Measurements from ENCODE around the gene G6PC1. TPM values are rescaled to one million over a fixed set of nuclear protein-coding genes. Genes with fewer than 3 reads are reported as not detected.

G6PC1 gene
- total RNA-seq (2022; extraction: Qiagen RNA extraction; ENCODE audit: low read depth), result not detected in 5 replicates

DNA sequence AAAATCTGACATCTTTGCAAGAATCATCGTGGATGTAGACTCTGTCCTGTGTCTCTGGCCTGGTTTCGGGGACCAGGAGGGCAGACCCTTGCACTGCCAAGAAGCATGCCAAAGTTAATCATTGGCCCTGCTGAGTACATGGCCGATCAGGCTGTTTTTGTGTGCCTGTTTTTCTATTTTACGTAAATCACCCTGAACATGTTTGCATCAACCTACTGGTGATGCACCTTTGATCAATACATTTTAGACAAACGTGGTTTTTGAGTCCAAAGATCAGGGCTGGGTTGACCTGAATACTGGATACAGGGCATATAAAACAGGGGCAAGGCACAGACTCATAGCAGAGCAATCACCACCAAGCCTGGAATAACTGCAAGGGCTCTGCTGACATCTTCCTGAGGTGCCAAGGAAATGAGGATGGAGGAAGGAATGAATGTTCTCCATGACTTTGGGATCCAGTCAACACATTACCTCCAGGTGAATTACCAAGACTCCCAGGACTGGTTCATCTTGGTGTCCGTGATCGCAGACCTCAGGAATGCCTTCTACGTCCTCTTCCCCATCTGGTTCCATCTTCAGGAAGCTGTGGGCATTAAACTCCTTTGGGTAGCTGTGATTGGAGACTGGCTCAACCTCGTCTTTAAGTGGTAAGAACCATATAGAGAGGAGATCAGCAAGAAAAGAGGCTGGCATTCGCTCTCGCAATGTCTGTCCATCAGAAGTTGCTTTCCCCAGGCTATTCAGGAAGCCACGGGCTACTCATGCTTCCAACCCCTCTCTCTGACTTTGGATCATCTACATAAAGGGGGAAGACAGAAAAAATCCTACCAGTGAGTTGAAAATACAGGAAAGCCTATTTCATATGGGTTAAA is at the start of gene G6PC1:
TSS of gene G6PC1 (plus strand) at position 340 of the 872 bp plus-strand sequence. CDS start at position 418, 78 bp downstream.

DNA sequence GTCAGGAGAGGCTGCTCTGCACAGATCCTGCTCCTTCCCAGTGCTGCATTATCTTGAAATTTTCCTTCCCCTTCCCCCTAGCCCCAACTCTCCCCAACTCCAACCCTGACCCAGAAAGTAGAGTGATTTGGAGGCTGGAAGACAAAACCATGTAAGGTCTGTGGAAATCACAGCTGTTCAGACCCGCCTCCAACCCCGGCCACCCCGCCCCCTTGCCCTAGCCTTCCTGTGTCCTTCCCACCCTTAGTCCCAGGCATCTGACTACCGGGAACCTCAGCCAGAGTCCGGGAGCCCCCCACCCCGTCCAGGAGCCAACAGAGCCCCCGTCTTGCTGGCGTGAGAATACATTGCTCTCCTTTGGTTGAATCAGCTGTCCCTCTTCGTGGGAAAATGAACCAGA is 49.6 kb upstream of the G6PC1 start, which contains the start of gene AOC3:
TSS of gene AOC3 (plus strand) at position 246 of the 400 bp plus-strand sequence. CDS start at position 391, 145 bp downstream.

Other genes starting within 250 kb of the G6PC1 start
- gene TUBG2, start 241.5 kb upstream of the G6PC1 start, total RNA-seq (2022; extraction: Qiagen RNA extraction; ENCODE audit: low read depth), result 21.3 to 26.6 TPM (median 23.8 TPM) in 5 replicates
- gene PLEKHH3, start 223.8 kb upstream of the G6PC1 start, total RNA-seq (2022; extraction: Qiagen RNA extraction; ENCODE audit: low read depth), result 11.4 to 20.4 TPM (median 18.3 TPM) in 5 replicates
- 0.30 to 0.63 TPM (median 0.37 TPM) in 5 replicates for gene CCR10, start 219.0 kb upstream of the G6PC1 start, total RNA-seq (2022; extraction: Qiagen RNA extraction; ENCODE audit: low read depth)
- 5.1 to 6.9 TPM (median 5.5 TPM) in 5 replicates for gene CNTNAP1, start 218.3 kb upstream of the G6PC1 start, total RNA-seq (2022; extraction: Qiagen RNA extraction; ENCODE audit: low read depth)
- 8.1 to 12.6 TPM (median 11.6 TPM) in 5 replicates for gene EZH1, start 155.8 kb upstream of the G6PC1 start, total RNA-seq (2022; extraction: Qiagen RNA extraction; ENCODE audit: low read depth)
- gene RAMP2, start 139.6 kb upstream of the G6PC1 start, total RNA-seq (2022; extraction: Qiagen RNA extraction; ENCODE audit: low read depth), result 0.65 to 1.3 TPM (median 0.99 TPM) in 5 replicates
- gene VPS25, start 127.3 kb upstream of the G6PC1 start, total RNA-seq (2022; extraction: Qiagen RNA extraction; ENCODE audit: low read depth), result 126 to 132 TPM (median 128 TPM) in 5 replicates
- 0.92 to 2.0 TPM (median 1.3 TPM) in 5 replicates for gene WNK4, start 120.2 kb upstream of the G6PC1 start, total RNA-seq (2022; extraction: Qiagen RNA extraction; ENCODE audit: low read depth)
- 118 to 141 TPM (median 138 TPM) in 5 replicates for gene COA3, start 102.1 kb upstream of the G6PC1 start, total RNA-seq (2022; extraction: Qiagen RNA extraction; ENCODE audit: low read depth)
- 0.08 to 0.27 TPM (median 0.25 TPM) in 3 of 5 replicates, not detected in the others for gene CNTD1, start 101.9 kb upstream of the G6PC1 start, total RNA-seq (2022; extraction: Qiagen RNA extraction; ENCODE audit: low read depth)
- 76.8 to 105 TPM (median 80.9 TPM) in 5 replicates for gene BECN1, start 76.5 kb upstream of the G6PC1 start, total RNA-seq (2022; extraction: Qiagen RNA extraction; ENCODE audit: low read depth)
- 225 to 304 TPM (median 243 TPM) in 5 replicates for gene PSME3, start 67.4 kb upstream of the G6PC1 start, total RNA-seq (2022; extraction: Qiagen RNA extraction; ENCODE audit: low read depth)
- 1.4 to 3.0 TPM (median 2.0 TPM) in 5 replicates for gene AOC2, start 56.2 kb upstream of the G6PC1 start, total RNA-seq (2022; extraction: Qiagen RNA extraction; ENCODE audit: low read depth)
- gene AOC3, start 49.6 kb upstream of the G6PC1 start, total RNA-seq (2022; extraction: Qiagen RNA extraction; ENCODE audit: low read depth), result 0.97 to 2.1 TPM (median 1.0 TPM) in 5 replicates
- gene AARSD1, start 63.7 kb downstream of the G6PC1 start, total RNA-seq (2022; extraction: Qiagen RNA extraction; ENCODE audit: low read depth), result 51.5 to 58.5 TPM (median 55.3 TPM) in 5 replicates
- 0.55 to 0.99 TPM (median 0.84 TPM) in 5 replicates for gene PTGES3L, start 79.3 kb downstream of the G6PC1 start, total RNA-seq (2022; extraction: Qiagen RNA extraction; ENCODE audit: low read depth)
- gene RUNDC1, start 79.8 kb downstream of the G6PC1 start, total RNA-seq (2022; extraction: Qiagen RNA extraction; ENCODE audit: low read depth), result 19.6 to 21.7 TPM (median 20.3 TPM) in 5 replicates
- 2,853 to 3,460 TPM (median 3,163 TPM) in 5 replicates for gene RPL27, start 97.6 kb downstream of the G6PC1 start, total RNA-seq (2022; extraction: Qiagen RNA extraction; ENCODE audit: low read depth)
- 17.3 to 19.5 TPM (median 17.9 TPM) in 5 replicates for gene IFI35, start 106.0 kb downstream of the G6PC1 start, total RNA-seq (2022; extraction: Qiagen RNA extraction; ENCODE audit: low read depth)
- 202 to 235 TPM (median 227 TPM) in 5 replicates for gene VAT1, start 121.6 kb downstream of the G6PC1 start, total RNA-seq (2022; extraction: Qiagen RNA extraction; ENCODE audit: low read depth)
- 0.13 to 0.24 TPM (median 0.15 TPM) in 5 replicates for gene RND2, start 124.4 kb downstream of the G6PC1 start, total RNA-seq (2022; extraction: Qiagen RNA extraction; ENCODE audit: low read depth)
- gene BRCA1, start 224.6 kb downstream of the G6PC1 start, total RNA-seq (2022; extraction: Qiagen RNA extraction; ENCODE audit: low read depth), result 23.2 to 32.9 TPM (median 27.6 TPM) in 5 replicates